Left ventricle myocardium superior (tissue), 1 donor: Measurements from ENCODE around the gene STAG3. TPM values are rescaled to one million over a fixed set of nuclear protein-coding genes. Genes with fewer than 3 reads are reported as not detected.
"Not testable (repeated sequence)": the region's sequence is repeated elsewhere in the genome, so short reads cannot be mapped to it uniquely, and the experiment has no call there.

Source experiments
- ATAC-seq: fragments of 200-7000 bp; cut with Tn5 transposase; one replicate; pipeline ENCODE4 v1.9.1; 2020; ENCODE audit warnings: mild to moderate bottlenecking, moderate library complexity
- DNase-seq: peaks from one replicate; pipeline ENCODE4 v3.0.0-alpha.2; 2020
- intact Hi-C: fragments of 100-400 bp; cut with micrococcal nuclease; formaldehyde crosslinking; loops from one replicate; pipeline ENCODE4 v1.11.0; 2022
- microRNA-seq: library from miRNA; unstranded; fragments of <30 nt; microRNA quantifications from one replicate; pipeline ENCODE4 v1.2.0, GENCODE V29; 2020; ENCODE audit warnings: borderline number of aligned reads
- total RNA-seq: library from RNA; stranded (reverse); fragmentation: NEBNext Ultra II Directional; extraction: Animal tissue kit (Norgen Biotek cat#: 25700); gene quantifications from one replicate; pipeline ENCODE4 v1.2.1, GENCODE V29; 2021
- donor health status: DM: no; HTN: yes; CAD: no; lungs with severe emphysema.

STAG3 gene
- total RNA-seq, 1 donor from 2014 or later: 0.74 TPM

GRCh38 chr7:100223376-100223927 lies 45.7 kb downstream of the STAG3 start:
- DNase-seq, ATAC-seq, intact Hi-C loops: not testable (repeated sequence)

- DNase-seq, ATAC-seq, intact Hi-C loops: not testable (repeated sequence)
These were observed 47.2 kb downstream of the STAG3 start for GRCh38 chr7:100224891-100225290.

- DNase-seq, ATAC-seq, intact Hi-C loops: not testable (repeated sequence)
These were observed 57.1 kb downstream of the STAG3 start for GRCh38 chr7:100234660-100235317.

- intact Hi-C loops, ATAC-seq, DNase-seq: not testable (repeated sequence)
These were observed 62.3 kb downstream of the STAG3 start for GRCh38 chr7:100239975-100240374.

- intact Hi-C loops: not testable (repeated sequence)
- DNase-seq (peak; percentile 51), ATAC-seq (peak; percentile 84)
These were observed 65.7 kb downstream of the STAG3 start for GRCh38 chr7:100243385-100243784.

GRCh38 chr7:100244988-100245605 lies 67.4 kb downstream of the STAG3 start:
- DNase-seq, intact Hi-C loops: not testable (repeated sequence)
- ATAC-seq: peak; percentile 53

- intact Hi-C loops, ATAC-seq, DNase-seq: not testable (repeated sequence)
These were observed 68.6 kb downstream of the STAG3 start for GRCh38 chr7:100246121-100246864.

GRCh38 chr7:100246865-100247137 lies 69.1 kb downstream of the STAG3 start:
- DNase-seq, ATAC-seq, intact Hi-C loops: not testable (repeated sequence)

- no peak for ATAC-seq
- intact Hi-C loops: no loop called here
- no peak for DNase-seq
These were observed 69.5 kb downstream of the STAG3 start for GRCh38 chr7:100247152-100247757.

- DNase-seq (no peak), ATAC-seq (no peak)
- intact Hi-C loops: no loop called here
These were observed 70.8 kb downstream of the STAG3 start for GRCh38 chr7:100248483-100248882.

- intact Hi-C loops: no loop called here
- DNase-seq (no peak), ATAC-seq (peak; percentile 14)
These were observed 79.3 kb downstream of the STAG3 start for GRCh38 chr7:100257017-100257416.

GRCh38 chr7:100259984-100260383 lies 82.3 kb downstream of the STAG3 start:
- intact Hi-C loops, DNase-seq, ATAC-seq: not testable (repeated sequence)

- DNase-seq, ATAC-seq, intact Hi-C loops: not testable (repeated sequence)
These were observed 85.2 kb downstream of the STAG3 start for GRCh38 chr7:100262896-100263295.

Small RNAs within 50 kb of the gene (microRNA-seq; reads per million reads assigned to microRNA genes)
- not detected for gene MIR4658

Other genes with a start within 250 kb of the STAG3 start
- gene GJC3, start 248.3 kb upstream of the STAG3 start, total RNA-seq: 0.30 TPM
- 70.9 TPM for gene AZGP1, start 201.9 kb upstream of the STAG3 start, total RNA-seq
- 33.3 TPM for gene ZKSCAN1, start 162.3 kb upstream of the STAG3 start, total RNA-seq
- 7.7 TPM for gene ZSCAN21, start 128.1 kb upstream of the STAG3 start, total RNA-seq
- gene ZNF3, start 96.2 kb upstream of the STAG3 start, total RNA-seq: 15.6 TPM
- gene COPS6, start 88.9 kb upstream of the STAG3 start, total RNA-seq: 126 TPM
- gene MCM7, start 76.5 kb upstream of the STAG3 start, total RNA-seq: 23.9 TPM
- 15.3 TPM for gene AP4M1, start 76.3 kb upstream of the STAG3 start, total RNA-seq
- 31.9 TPM for gene TAF6, start 58.6 kb upstream of the STAG3 start, total RNA-seq
- 10.8 TPM for gene CNPY4, start 58.3 kb upstream of the STAG3 start, total RNA-seq
- 2.8 TPM for gene MBLAC1, start 51.0 kb upstream of the STAG3 start, total RNA-seq
- gene LAMTOR4, start 29.0 kb upstream of the STAG3 start, total RNA-seq: 104 TPM
- 6.8 TPM for gene TRAPPC14, start 19.2 kb upstream of the STAG3 start, total RNA-seq
- gene GAL3ST4, start 9.3 kb upstream of the STAG3 start, total RNA-seq: 2.0 TPM
- gene GPC2, start 537 bp upstream of the STAG3 start, total RNA-seq: 0.35 TPM
- not detected for gene PVRIG, start 42.0 kb downstream of the STAG3 start, total RNA-seq
- not detected for gene SPDYE3, start 129.8 kb downstream of the STAG3 start, total RNA-seq
- 10.9 TPM for gene PILRB, start 180.2 kb downstream of the STAG3 start, total RNA-seq
- gene PILRA, start 195.6 kb downstream of the STAG3 start, total RNA-seq: 3.2 TPM